Measurements from ENCODE around the gene CDH23. TPM values are rescaled to one million over a fixed set of nuclear protein-coding genes. Genes with fewer than 3 reads are reported as not detected.

The CDH23 gene
- total and polyA plus RNA-seq, 8 donors, result 3.4 to 64.6 (median 9.9) TPM

GRCh38 chr10:71756311-71757191 is 359.8 kb downstream of the CDH23 start:
- Histone ChIP-seq H3K4me1 (no peaks in the 10 kb centered on the region), H3K4me3 (no peak overlapping the region), H3K9me3 (no peaks in the 10 kb centered on the region), H3K36me3 (peaks cover 0 to 12% (median 0%) of the 10 kb centered on the region in 3 donors), H3K27me3 (no peaks in the 10 kb centered on the region), H3K27ac (peak overlapping the region in 1 of 4 donors; percentile 12)
- FAIRE-seq (no peak), ATAC-seq (peak in 1 of 4 donors; percentile 41), DNase-seq (no peak)
- intact Hi-C loops (cut with DNase I), result no loop called here
- 71 to 76% methylated on average over 12 of the region's 12 CpGs for WGBS, 2 donors
- no peak for TF ChIP-seq CTCF (IDR thresholded peaks at IDR 0.05)

DNA sequence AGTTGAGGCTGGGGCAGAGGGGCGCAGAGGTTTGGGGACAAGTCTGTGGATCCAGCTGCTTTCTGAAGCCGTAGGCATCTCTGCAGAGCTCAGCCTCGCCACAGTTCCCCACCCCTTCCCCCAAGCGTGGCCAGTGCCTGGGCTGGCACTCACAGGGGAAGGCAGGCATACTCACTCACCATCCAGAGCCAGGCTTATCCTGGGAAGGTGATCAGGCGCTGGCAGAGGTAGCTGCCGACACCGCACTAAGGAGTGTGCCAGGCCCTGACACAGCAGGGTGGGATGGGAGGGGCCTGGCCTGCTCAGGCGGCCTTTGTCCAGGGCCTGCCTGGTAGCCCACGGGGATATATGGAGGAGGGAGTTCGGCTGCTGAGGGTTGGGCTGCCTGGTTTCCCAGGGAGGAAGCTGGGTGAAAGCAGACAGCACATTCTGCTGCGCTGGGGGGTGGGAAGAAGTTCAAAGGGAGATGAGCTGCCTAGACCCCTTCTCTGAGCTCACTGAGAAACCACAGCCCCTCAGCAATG is 360.7 kb downstream of the CDH23 start:
- H3K27me3 ChIP-seq, result no peaks in the 10 kb centered on the region
- TF ChIP-seq CTCF (IDR thresholded peaks at IDR 0.05), result no peak
- FAIRE-seq (no peak), ATAC-seq (peak in 3 of 4 donors; percentile 7 to 30 (median 15)), DNase-seq (peak in 1 of 6 donors; percentile 33)
- H3K4me3 ChIP-seq, result no peak overlapping the region
- H3K9me3 ChIP-seq, result no peaks in the 10 kb centered on the region
- no peaks in the 10 kb centered on the region for H3K4me1 ChIP-seq
- no peak overlapping the region for H3K27ac ChIP-seq
- intact Hi-C loops (cut with DNase I), result no loop called here
- H3K36me3 ChIP-seq, result peaks cover 0 to 7% (median 0%) of the 10 kb centered on the region in 3 donors
- 60 to 65% methylated on average over 11 of the region's 11 CpGs for WGBS, 2 donors

DNA sequence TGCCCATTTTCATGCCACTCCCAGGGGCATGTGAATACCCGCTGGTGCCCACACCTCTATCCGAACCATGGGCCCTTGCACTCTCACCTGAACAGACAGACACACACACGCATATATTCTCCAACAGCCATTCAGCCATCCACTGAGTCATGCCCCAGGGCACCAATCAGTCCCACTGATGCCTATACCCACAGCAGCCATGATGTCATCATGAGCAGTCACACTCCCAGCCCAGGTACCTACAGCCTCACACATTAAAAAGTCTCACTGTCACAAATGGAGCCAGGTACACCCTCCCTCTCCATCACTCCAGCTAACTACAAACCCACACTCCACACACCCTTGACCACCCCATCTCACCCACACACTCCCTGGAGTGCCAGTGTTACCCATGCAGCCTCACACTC is 364.4 kb downstream of the CDH23 start:
- ATAC-seq (no peak), DNase-seq (peak in 1 of 6 donors; percentile 26), FAIRE-seq (no peak)
- no peaks in the 10 kb centered on the region for H3K36me3 ChIP-seq
- intact Hi-C loops (cut with DNase I), result no loop called here
- no peak overlapping the region for H3K4me3 ChIP-seq
- H3K27ac ChIP-seq, result no peak overlapping the region
- no peak for TF ChIP-seq CTCF (IDR thresholded peaks at IDR 0.05)
- 86 to 90% methylated on average over 3 of the region's 3 CpGs for WGBS, 2 donors
- H3K9me3 ChIP-seq, result no peaks in the 10 kb centered on the region
- H3K4me1 ChIP-seq, result peaks cover 0 to 3% (median 0%) of the 10 kb centered on the region in 3 donors
- H3K27me3 ChIP-seq, result no peaks in the 10 kb centered on the region

DNA sequence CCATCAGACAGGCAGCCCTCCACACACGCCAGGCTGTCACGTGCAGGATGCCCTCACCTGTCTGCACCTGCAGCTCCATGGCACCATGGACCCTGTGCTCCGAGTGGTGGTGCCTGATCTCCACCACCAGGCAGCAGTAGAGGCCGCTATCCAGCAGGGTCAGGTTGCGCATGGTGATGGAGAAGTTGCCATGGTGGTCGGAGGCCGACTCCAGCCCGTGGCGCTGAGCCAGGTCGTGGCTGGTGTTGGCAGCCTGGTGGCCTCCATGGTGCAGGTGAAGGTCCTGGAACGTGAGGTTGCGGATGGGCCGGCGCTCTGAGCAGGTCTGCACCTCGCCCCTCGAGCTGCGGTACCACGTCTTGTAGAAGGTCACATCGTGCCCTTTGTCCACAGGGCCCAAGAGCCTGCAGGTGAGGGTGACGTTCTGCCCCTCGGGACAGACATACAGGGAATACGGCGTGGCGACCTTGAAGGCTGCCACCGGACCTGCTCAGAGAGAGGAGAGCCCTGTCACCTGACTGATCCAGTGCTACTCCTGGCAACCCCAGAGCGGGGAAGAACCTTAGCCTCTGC is 364.9 kb downstream of the CDH23 start:
- intact Hi-C loops (cut with DNase I), result no loop called here
- 73 to 84% methylated on average over 26 of the region's 26 CpGs for WGBS, 2 donors
- TF ChIP-seq CTCF (IDR thresholded peaks at IDR 0.05), result no peak
- peaks cover 0 to 3% (median 0%) of the 10 kb centered on the region in 3 donors for H3K4me1 ChIP-seq
- no peak for FAIRE-seq
- DNase-seq, result peak in 1 of 6 donors; percentile 56
- no peaks in the 10 kb centered on the region for H3K27me3 ChIP-seq
- H3K36me3 ChIP-seq, result no peaks in the 10 kb centered on the region
- H3K4me3 ChIP-seq, result no peak overlapping the region
- H3K9me3 ChIP-seq, result no peaks in the 10 kb centered on the region
- H3K27ac ChIP-seq, result no peak overlapping the region
- ATAC-seq, result no peak
